IMR-90 (cell line): ENCODE measurements around the gene FBP1. TPM values are rescaled to one million over a fixed set of nuclear protein-coding genes. Genes with fewer than 3 reads are reported as not detected.

Experiments used
- ATAC-seq: fragments of 200-7000 bp; cut with Tn5 transposase; 2 replicates; pipeline ENCODE4 v1.9.1; 2020; ENCODE audit warnings: low read depth, mild to moderate bottlenecking, moderate library complexity
- BruUV-seq: library from RNA; stranded (reverse); fragments of 400-500 nt; replicated peaks from 2 replicates; lab custom pipeline; 2021; lab: Mats Ljungman, UMichigan
- CTCF ChIA-PET: fragments of 300-600 bp; formaldehyde crosslinking; extraction: SDS; loops from one replicate; lab custom pipeline; 2021; ENCODE audit warnings: antibody characterized with exemption; lab: Yijun Ruan, JAX
- POLR2A ChIA-PET: fragments of 300-600 bp; sonication (Branson Sonifier 250); formaldehyde crosslinking; loops from one replicate; lab custom pipeline; 2022; ENCODE audit warnings: antibody characterized with exemption; ENCODE audit not compliant: unreplicated experiment; lab: Charles Lee
- DNase-seq: peaks from one replicate; pipeline ENCODE4 v3.0.0; 2013
- H2AFZ ChIP-seq: replicated peaks from 2 replicates; pipeline ENCODE3; 2013; ENCODE audit warnings: low read length, mild to moderate bottlenecking; ENCODE audit not compliant: poor library complexity
- H2AK5ac ChIP-seq: 2 replicates; pipeline ENCODE4 v1.6.1; 2013; ENCODE audit warnings: low read depth, low read length, inconsistent platforms
- H2AK9ac ChIP-seq: replicated peaks from 2 replicates; pipeline ENCODE3; 2013; ENCODE audit warnings: mild to moderate bottlenecking, low read depth, low read length, moderate library complexity; ENCODE audit not compliant: poor library complexity
- H2BK120ac ChIP-seq: 2 replicates; pipeline ENCODE4 v1.6.1; 2013; ENCODE audit warnings: low read depth, low read length, inconsistent platforms
- H2BK15ac ChIP-seq: 3 replicates; pipeline ENCODE4 v1.6.1; 2013; ENCODE audit warnings: low read depth, low read length, inconsistent platforms
- H2BK20ac ChIP-seq: 2 replicates; pipeline ENCODE4 v1.6.1; 2013; ENCODE audit warnings: low read depth, mild to moderate bottlenecking, inconsistent platforms, low read length, moderate library complexity
- H2BK5ac ChIP-seq: 2 replicates; pipeline ENCODE4 v1.6.1; 2013; ENCODE audit warnings: mild to moderate bottlenecking, low read depth, low read length, inconsistent platforms; ENCODE audit not compliant: poor library complexity, severe bottlenecking
- H3K14ac ChIP-seq: replicated peaks from 2 replicates; pipeline ENCODE4 v1.6.1; 2013; ENCODE audit warnings: low read depth, low read length, inconsistent platforms
- H3K18ac ChIP-seq: 2 replicates; pipeline ENCODE4 v1.6.1; 2013; ENCODE audit warnings: low read depth, low read length, control low read depth
- H3K23ac ChIP-seq: 2 replicates; pipeline ENCODE4 v1.6.1; 2013; ENCODE audit warnings: low read depth, low read length, inconsistent platforms
- H3K27ac ChIP-seq: 2 replicates; pipeline ENCODE4 v1.5.1; 2013; ENCODE audit warnings: mild to moderate bottlenecking, control low read depth, low read length; ENCODE audit not compliant: insufficient read depth
- H3K27me3 ChIP-seq: 2 replicates; pipeline ENCODE4 v1.6.1; 2013; ENCODE audit warnings: low read length; ENCODE audit not compliant: control insufficient read depth, insufficient read depth
- H3K36me3 ChIP-seq: 2 replicates; pipeline ENCODE4 v1.6.1; 2013; ENCODE audit warnings: low read length, mixed read lengths; ENCODE audit not compliant: control insufficient read depth, insufficient read depth
- H3K4ac ChIP-seq: 2 replicates; pipeline ENCODE4 v1.6.1; 2013; ENCODE audit warnings: low read depth, low read length, inconsistent platforms
- H3K4me1 ChIP-seq: 2 replicates; pipeline ENCODE4 v1.6.1; 2013; ENCODE audit warnings: low read length, mixed read lengths; ENCODE audit not compliant: control insufficient read depth, insufficient read depth
- H3K4me2 ChIP-seq: 2 replicates; pipeline ENCODE4 v1.6.1; 2013; ENCODE audit warnings: low read depth, mild to moderate bottlenecking, control low read depth, low read length, moderate library complexity
- H3K4me3 ChIP-seq: 2 replicates; pipeline ENCODE4 v1.5.1; 2013; ENCODE audit warnings: low read depth, mild to moderate bottlenecking, control low read depth, low read length, moderate library complexity; ENCODE audit not compliant: insufficient read depth
- H3K56ac ChIP-seq: 2 replicates; pipeline ENCODE4 v1.6.1; 2013; ENCODE audit warnings: low read length, inconsistent platforms; ENCODE audit not compliant: insufficient read depth; ENCODE audit errors: extremely low read depth
- H3K79me1 ChIP-seq, 2 experiments: 2 replicates each; pipeline ENCODE4 v1.6.1; 2013; ENCODE audit warnings: low read length in 2 of 2, inconsistent platforms in 1 of 2, low read depth in 1 of 2
- H3K9ac ChIP-seq: 2 replicates; pipeline ENCODE4 v1.6.1; 2013; ENCODE audit warnings: low read depth, low read length, control low read depth
- H3K9me1 ChIP-seq: 2 replicates; pipeline ENCODE4 v1.6.1; 2013; ENCODE audit warnings: low read length, inconsistent platforms; ENCODE audit not compliant: insufficient read depth
- H3K9me3 ChIP-seq: 2 replicates; pipeline ENCODE4 v1.6.1; 2013; ENCODE audit warnings: low read length; ENCODE audit not compliant: control insufficient read depth, insufficient read depth
- H4K20me1 ChIP-seq: 2 replicates; pipeline ENCODE4 v1.6.1; 2013; ENCODE audit warnings: low read length, inconsistent platforms; ENCODE audit not compliant: insufficient read depth
- H4K5ac ChIP-seq: 2 replicates; pipeline ENCODE4 v1.6.1; 2013; ENCODE audit warnings: mild to moderate bottlenecking, low read depth, low read length, control low read depth
- H4K8ac ChIP-seq, 2 experiments: 2 replicates each; pipeline ENCODE4 v1.6.1; 2013; ENCODE audit warnings: low read depth in 2 of 2, low read length in 2 of 2, control low read depth in 1 of 2, inconsistent platforms in 1 of 2
- H4K91ac ChIP-seq: 2 replicates; pipeline ENCODE4 v1.6.1; 2013; ENCODE audit warnings: low read depth, low read length, inconsistent platforms; ENCODE audit not compliant: insufficient read depth
- BHLHE40 ChIP-seq: fragments of 150-350 bp; IDR thresholded peaks from 2 replicates; pipeline ENCODE4 v1.6.1; 2016; ENCODE audit warnings: mild to moderate bottlenecking, low read depth, low read length
- CEBPB ChIP-seq: IDR thresholded peaks from 2 replicates; pipeline ENCODE4 v1.6.1; 2012; ENCODE audit warnings: low read depth, low read length, improper control_type of control experiment
- CHD1 ChIP-seq: IDR thresholded peaks from 2 replicates; pipeline ENCODE4 v1.6.1; 2012; ENCODE audit warnings: low read depth, low read length, improper control_type of control experiment
- CTCF ChIP-seq: conservative IDR thresholded peaks from 2 replicates; pipeline ENCODE4 v1.5.1; 2012; ENCODE audit warnings: mild to moderate bottlenecking, low read depth, low read length, improper control_type of control experiment
- FOS ChIP-seq: fragments of 150-350 bp; IDR thresholded peaks from 2 replicates; pipeline ENCODE4 v1.6.1; 2016; ENCODE audit warnings: low read depth, low read length
- MAFK ChIP-seq: IDR thresholded peaks from 2 replicates; pipeline ENCODE4 v1.6.1; 2012; ENCODE audit warnings: low read depth, low read length, improper control_type of control experiment
- MAZ ChIP-seq: IDR thresholded peaks from 2 replicates; pipeline ENCODE4 v1.6.1; 2012; ENCODE audit warnings: low read depth, mild to moderate bottlenecking, low read length, improper control_type of control experiment, moderate library complexity, borderline replicate concordance
- MXI1 ChIP-seq: IDR thresholded peaks from 2 replicates; pipeline ENCODE4 v1.6.1; 2012; ENCODE audit warnings: low read depth, mild to moderate bottlenecking, low read length, moderate library complexity, borderline replicate concordance
- NFE2L2 ChIP-seq: fragments of 150-350 bp; IDR thresholded peaks from 2 replicates; pipeline ENCODE4 v1.6.1; 2016; ENCODE audit warnings: low read depth, mild to moderate bottlenecking, low read length
- POLR2A ChIP-seq: IDR thresholded peaks from 2 replicates; pipeline ENCODE4 v1.6.1; 2012; ENCODE audit warnings: mild to moderate bottlenecking, low read depth, low read length
- RAD21 ChIP-seq: IDR thresholded peaks from 2 replicates; pipeline ENCODE4 v1.6.1; 2012; ENCODE audit warnings: low read length, improper control_type of control experiment
- RCOR1 ChIP-seq: IDR thresholded peaks from 2 replicates; pipeline ENCODE4 v1.6.1; 2012; ENCODE audit warnings: mild to moderate bottlenecking, low read length, improper control_type of control experiment; ENCODE audit not compliant: insufficient replicate concordance
- RFX5 ChIP-seq: IDR thresholded peaks from 2 replicates; pipeline ENCODE4 v1.8.0; 2012; ENCODE audit warnings: low read depth, mild to moderate bottlenecking, low read length, moderate library complexity
- SMC3 ChIP-seq: fragments of 150-350 bp; IDR thresholded peaks from 2 replicates; pipeline ENCODE4 v1.6.1; 2016; ENCODE audit warnings: low read depth, mild to moderate bottlenecking, antibody characterized with exemption, low read length, moderate library complexity
- WGBS, 2 experiments: methylation state at CpG; one replicate each; pipeline versions ENCODE4 v1.1.5 to v1.1.7; 2013; ENCODE audit warnings: missing lambda C conversion rate in 2 of 2; ENCODE audit not compliant: insufficient read length in 1 of 2; ENCODE audit errors: extremely low coverage in 2 of 2; 5-methylcytosine and 5-hydroxymethylcytosine counted together
- dilution Hi-C: fragments of 300-500 bp; cut with HindIII; formaldehyde crosslinking; loops from one replicate; pipeline ENCODE4 v1.14.3; 2018; ENCODE audit warnings: low sequenced_read_pairs; ENCODE audit not compliant: unreplicated experiment
- in situ Hi-C: fragments of 300-500 bp; cut with MboI; formaldehyde crosslinking; loops from 3 replicates; pipeline ENCODE4 v1.14.3; 2019; ENCODE audit warnings: low sequenced_read_pairs, inconsistent platforms, mixed read lengths
- intact Hi-C: fragments of 100-400 bp; cut with micrococcal nuclease; formaldehyde crosslinking; loops from 2 replicates; pipeline ENCODE4 v1.10.0; 2022
- polyA plus RNA-seq, 3 experiments: library from polyadenylated mRNA; depleted of rRNA; stranded (reverse); fragments of >200 nt; gene quantifications; 2 replicates each; pipeline ENCODE4 v1.2.3, GENCODE V29; 2012; ENCODE audit warnings: low replicate concordance in 1 of 3
- total RNA-seq: library from RNA; depleted of rRNA; stranded (reverse); fragments of >200 nt; gene quantifications from 2 replicates; pipeline ENCODE4 v1.2.3, GENCODE V29; 2012
- TF ChIP-seq, protein P1 (sequence below): fragments of 150-350 bp; IDR thresholded peaks from 2 replicates; pipeline ENCODE4 v1.6.1; 2017; ENCODE audit warnings: mild to moderate bottlenecking, antibody characterized with exemption, low read length, low read depth
- TF ChIP-seq, protein P2 (sequence below): fragments of 150-350 bp; IDR thresholded peaks from 2 replicates; pipeline ENCODE4 v1.6.1; 2016; ENCODE audit warnings: low read depth, mild to moderate bottlenecking, low read length, moderate library complexity, borderline replicate concordance

FBP1 gene
- total and polyA plus RNA-seq, 2 of the 4 experiments (the other 2 are of a cell fraction) = not detected

DNA sequence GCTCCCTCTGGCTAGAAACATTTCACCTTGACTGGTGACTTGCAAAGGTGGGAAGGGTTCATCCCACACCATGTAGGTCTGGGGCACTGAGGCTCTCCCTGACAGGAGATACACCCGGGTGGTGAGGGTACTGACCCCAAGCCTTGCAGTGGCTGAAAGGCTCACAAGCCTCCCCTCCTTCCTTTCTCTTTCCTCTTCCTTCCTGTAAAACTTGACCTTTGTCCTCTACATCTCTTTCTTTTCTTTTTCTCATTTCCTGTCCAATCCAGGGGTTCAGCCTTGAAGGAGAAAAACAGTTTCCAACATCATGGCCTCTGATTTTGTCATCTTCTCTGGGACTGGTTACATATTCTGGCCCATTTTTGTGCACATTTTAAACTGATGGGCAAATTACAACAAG, 62.3 kb downstream of the FBP1 start:
- H3K27me3 ChIP-seq = peaks cover 2% of the 10 kb centered on the region
- H2AFZ ChIP-seq = no peak overlapping the region
- POLR2A ChIA-PET = no interaction called here
- H3K4me3 ChIP-seq = no peak overlapping the region
- no peak overlapping the region for H4K91ac ChIP-seq
- no peak for TF ChIP-seq RCOR1
- TF ChIP-seq, protein P1, sequence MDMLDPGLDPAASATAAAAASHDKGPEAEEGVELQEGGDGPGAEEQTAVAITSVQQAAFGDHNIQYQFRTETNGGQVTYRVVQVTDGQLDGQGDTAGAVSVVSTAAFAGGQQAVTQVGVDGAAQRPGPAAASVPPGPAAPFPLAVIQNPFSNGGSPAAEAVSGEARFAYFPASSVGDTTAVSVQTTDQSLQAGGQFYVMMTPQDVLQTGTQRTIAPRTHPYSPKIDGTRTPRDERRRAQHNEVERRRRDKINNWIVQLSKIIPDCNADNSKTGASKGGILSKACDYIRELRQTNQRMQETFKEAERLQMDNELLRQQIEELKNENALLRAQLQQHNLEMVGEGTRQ = no peak
- TF ChIP-seq SMC3 = no peak
- no peak for TF ChIP-seq MAZ
- TF ChIP-seq MXI1 = no peak
- TF ChIP-seq CTCF = no peak
- TF ChIP-seq CHD1 = no peak
- TF ChIP-seq, protein P2, sequence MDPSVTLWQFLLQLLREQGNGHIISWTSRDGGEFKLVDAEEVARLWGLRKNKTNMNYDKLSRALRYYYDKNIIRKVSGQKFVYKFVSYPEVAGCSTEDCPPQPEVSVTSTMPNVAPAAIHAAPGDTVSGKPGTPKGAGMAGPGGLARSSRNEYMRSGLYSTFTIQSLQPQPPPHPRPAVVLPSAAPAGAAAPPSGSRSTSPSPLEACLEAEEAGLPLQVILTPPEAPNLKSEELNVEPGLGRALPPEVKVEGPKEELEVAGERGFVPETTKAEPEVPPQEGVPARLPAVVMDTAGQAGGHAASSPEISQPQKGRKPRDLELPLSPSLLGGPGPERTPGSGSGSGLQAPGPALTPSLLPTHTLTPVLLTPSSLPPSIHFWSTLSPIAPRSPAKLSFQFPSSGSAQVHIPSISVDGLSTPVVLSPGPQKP = no peak
- TF ChIP-seq BHLHE40 = no peak
- TF ChIP-seq RFX5 = no peak
- no peak for TF ChIP-seq NFE2L2
- no peak for TF ChIP-seq CEBPB
- no peak for TF ChIP-seq POLR2A
- no peak for TF ChIP-seq MAFK
- TF ChIP-seq RAD21 = no peak
- TF ChIP-seq FOS = no peak
- WGBS, 2 experiments = no CpG with 5 or more reads among the region's 1 CpG
- no peaks in the 10 kb centered on the region for H3K36me3 ChIP-seq
- H3K9ac ChIP-seq = no peak overlapping the region
- no peak overlapping the region for H2BK5ac ChIP-seq
- no peak overlapping the region for H3K14ac ChIP-seq
- H3K79me1 ChIP-seq = no peaks in the 10 kb centered on the region
- no peak overlapping the region for H3K27ac ChIP-seq
- H3K18ac ChIP-seq = no peak overlapping the region
- no peak overlapping the region for H3K56ac ChIP-seq
- DNase-seq (no peak), ATAC-seq (no peak)
- no peak overlapping the region for H4K5ac ChIP-seq
- no peaks in the 10 kb centered on the region for H3K9me1 ChIP-seq
- H3K4me1 ChIP-seq = no peaks in the 10 kb centered on the region
- H2AK5ac ChIP-seq = no peak overlapping the region
- dilution Hi-C loops (no loop called here), in situ Hi-C loops (no loop called here), intact Hi-C loops (no loop called here)
- no peak overlapping the region for H2BK120ac ChIP-seq
- H4K20me1 ChIP-seq = no peaks in the 10 kb centered on the region
- no TSS peak for BruUV-seq
- H2AK9ac ChIP-seq = no peak overlapping the region
- H3K9me3 ChIP-seq = no peaks in the 10 kb centered on the region
- H3K4ac ChIP-seq = no peak overlapping the region
- H3K23ac ChIP-seq = no peak overlapping the region
- no peak overlapping the region for H2BK15ac ChIP-seq
- H2BK20ac ChIP-seq = no peak overlapping the region
- CTCF ChIA-PET = no interaction called here
- no peak overlapping the region for H4K8ac ChIP-seq
- H3K4me2 ChIP-seq = no peak overlapping the region
